Nucleus accumbens (tissue), 56 donors: Measurements from ENCODE around the gene ATP9A.

Experiments
- DNase-seq, 56 donors: peaks; one replicate each; lab custom pipeline; 2025; lab: John Stamatoyannopoulos, UW

Gene ATP9A

DNA sequence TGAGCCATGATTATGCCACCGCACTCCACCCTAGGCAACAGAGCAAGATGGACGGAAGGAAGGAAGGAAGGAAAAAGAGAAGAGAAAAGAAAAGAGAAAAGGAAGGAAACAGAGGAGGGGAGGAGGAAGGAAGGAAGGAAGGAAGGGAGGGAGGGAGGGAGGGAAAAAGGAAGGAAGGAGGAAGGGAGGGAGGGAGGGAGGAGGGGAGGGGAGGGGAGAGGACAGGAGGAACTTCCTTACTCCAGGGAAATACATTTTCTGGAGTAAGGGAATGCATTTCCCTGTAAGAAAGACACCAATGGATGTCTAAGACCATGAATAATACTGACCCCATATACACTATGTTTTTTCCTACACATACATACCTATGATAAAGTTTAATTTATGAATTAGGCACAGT lies 132.5 kb downstream of the ATP9A start:
- DNase-seq: no peak

DNA sequence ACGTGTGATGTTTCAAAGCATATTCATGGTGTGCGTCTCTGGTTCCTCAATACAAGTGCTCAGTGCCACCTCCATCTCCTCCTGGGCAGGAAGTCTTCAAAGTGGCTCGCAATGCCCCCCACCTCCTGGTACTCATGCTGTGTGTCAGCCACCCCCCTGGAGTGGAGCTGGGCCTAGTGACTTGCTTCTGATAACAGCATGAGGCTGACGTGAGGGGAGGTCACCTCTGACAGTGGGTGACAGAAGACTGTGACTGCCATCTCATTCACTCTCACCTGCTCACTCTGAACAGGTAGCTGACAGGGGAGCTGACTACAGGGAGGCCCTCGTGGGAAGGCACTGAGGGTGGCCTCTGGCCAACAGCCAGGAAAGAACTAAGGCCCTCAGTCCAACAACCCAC lies 133.3 kb downstream of the ATP9A start:
- no peak for DNase-seq

DNA sequence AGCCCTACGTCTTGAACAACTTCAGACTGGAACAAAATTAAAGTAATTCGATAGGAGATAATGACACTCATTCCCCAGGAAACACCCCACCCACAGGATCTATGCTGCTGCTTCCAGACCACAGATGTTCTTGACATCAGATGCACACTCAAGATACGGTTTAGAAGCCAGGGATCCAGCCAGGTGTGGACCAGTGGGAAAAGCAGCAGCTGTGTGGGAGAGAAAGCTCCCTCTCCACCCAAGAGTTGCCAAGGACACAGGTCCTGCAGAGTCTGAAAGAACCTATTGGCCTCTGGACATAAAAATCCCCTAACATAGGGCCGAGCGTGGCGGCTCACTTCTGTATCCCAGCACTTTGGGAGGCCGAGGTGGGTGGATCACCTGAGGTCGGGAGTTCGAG lies 133.9 kb downstream of the ATP9A start:
- DNase-seq: no peak

DNA sequence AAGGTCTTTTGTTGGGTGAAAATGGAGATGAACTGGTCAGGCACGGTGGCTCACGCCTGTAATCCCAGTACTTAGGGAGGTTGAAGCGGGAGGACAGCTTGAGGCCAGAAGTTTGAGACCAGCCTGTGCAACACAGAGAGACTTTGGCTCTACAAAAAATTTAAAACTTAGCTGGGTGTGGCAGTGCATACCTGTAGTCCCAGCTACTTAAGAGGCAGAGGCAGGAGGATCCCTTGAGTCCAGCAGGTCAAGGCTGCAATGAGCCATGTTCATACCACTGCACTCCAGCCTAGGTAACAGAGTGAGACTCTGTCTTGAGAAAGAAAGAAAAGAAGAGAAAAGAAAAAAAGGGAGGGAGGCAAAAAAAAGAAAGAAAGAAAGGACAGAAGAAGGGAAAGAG lies 134.8 kb downstream of the ATP9A start:
- DNase-seq: no peak

DNA sequence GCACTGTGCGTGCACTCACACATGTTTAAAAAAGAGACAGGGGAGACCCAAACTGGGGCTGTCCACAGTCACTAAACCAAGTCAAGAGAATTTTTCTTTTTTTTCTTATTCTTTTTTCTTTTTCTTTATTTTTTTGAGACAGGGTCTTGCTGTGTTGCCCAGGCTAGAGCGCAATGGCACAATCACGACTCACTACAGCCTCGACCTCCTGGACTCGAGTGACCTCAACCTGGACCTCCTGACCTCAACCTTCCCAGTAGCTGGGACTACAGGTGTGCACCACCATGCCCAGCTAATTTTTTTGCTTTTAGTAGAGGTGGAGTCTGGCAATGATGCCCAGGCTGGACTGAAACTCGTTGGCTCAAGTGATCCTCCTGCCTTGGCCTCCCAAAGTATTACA lies 136.2 kb downstream of the ATP9A start:
- no peak for DNase-seq

DNA sequence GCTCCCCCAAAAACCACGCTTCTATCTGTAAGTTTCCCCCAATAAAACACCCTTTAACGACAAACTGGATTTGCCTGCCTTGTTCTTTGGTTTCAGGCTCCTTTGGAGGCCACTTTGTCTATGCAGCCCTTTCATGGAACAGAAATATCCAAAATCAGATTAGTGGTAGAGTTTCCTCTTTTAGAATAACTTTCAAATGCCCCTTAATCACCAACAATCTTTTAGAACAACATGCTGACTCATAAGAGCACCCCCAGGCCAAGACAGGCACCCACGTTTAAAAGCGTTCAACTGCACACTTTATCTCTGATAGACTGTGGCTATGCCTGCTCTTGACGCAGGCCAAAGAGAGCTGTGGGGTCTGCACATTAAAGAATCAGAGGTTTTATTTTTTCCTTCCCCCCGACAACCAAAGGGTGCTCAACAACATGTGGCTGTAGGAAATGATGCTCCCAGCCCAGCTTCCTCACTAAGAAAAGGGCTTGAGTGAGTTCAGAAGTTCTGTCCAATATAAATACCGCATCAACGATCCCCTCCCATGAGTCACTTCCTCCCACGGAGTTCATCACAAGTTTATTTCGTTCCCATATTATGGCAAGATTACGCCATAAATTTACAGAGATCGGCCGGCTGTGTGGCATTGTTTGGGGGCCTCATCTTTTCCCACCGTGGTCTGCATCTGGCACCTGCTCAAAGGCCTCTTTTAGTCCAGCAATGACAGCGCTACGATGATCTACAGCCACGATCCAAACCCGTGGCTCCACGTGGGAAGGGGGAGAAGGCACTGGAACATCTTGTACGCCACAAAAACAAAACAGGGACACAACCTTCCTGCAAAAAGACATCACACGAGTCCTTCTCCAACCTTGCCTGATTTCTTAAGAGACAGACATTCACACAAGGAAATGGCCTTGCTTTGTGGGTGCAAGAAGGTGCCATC lies 136.9 kb downstream of the ATP9A start:
- peak in 1 of 56 donors; percentile 20 for DNase-seq

DNA sequence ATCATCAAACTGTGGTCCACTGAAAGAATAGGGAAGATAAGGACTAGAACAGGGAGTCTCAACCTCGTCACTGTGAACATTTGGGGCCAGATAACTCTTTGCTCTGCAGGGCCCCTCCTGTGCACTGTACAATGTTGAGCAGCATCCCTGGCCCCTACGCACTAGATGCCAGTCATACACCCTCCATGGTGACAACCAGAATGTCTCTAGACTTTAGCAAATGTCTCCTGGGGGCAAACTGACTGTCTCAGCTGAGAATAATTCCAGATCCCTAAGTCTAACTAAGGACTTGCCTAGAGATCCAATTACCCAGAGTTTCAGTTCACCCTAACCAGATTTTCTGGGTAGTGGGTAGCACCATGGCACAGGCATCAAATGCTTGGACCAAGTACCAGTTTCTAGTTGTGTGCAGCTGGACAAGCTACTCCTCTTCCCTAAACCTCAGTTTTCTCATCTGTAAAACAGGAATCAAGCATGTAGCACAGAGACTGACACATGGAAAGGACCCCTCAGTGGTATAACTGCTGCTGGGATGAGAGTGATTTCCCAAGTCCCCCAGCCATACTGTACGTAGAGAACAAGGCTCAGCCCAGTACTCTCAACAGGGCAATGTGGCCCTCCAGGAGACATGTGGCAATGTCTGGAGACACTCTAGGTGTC lies 138.7 kb downstream of the ATP9A start:
- no peak for DNase-seq

DNA sequence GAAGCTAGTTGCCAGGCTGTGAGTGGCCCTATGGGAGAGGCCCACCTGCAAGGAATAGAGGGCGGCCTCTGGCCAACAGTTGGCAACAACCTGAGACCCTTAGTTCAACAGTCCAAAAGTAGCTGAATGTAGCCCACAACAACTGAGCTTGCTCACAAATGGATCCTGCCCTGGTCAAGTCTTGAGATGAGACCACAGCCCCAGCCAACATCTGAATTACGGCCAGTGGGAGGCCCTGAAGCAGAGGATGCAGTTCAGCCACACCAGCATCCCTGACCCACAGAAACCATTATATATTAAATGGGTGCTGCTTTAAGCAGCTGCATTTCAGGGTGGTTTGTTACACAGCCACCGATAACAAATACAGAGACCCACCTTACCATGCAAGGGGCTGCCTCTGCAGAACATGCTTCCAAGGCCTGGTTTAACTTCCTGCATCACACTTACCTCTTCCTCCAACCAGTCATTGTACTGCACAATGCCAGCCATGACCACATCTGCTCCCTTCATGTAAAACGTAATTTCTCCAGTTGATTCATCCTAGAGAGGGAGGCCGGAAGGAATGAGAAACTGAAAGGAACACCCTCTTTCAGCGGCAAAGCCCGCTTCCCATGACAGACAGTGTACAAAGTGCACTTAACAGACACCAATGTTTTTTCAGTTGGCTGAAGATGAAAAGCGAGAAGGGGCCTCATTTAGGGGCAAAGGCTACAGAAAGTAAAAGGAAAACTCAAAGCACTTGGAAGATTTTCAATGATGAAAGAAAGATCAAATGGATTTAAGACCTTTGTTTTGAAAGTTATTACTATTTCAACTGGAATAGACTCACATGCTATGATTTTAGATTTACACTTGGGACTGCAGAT lies 139.4 kb downstream of the ATP9A start:
- no peak for DNase-seq

DNA sequence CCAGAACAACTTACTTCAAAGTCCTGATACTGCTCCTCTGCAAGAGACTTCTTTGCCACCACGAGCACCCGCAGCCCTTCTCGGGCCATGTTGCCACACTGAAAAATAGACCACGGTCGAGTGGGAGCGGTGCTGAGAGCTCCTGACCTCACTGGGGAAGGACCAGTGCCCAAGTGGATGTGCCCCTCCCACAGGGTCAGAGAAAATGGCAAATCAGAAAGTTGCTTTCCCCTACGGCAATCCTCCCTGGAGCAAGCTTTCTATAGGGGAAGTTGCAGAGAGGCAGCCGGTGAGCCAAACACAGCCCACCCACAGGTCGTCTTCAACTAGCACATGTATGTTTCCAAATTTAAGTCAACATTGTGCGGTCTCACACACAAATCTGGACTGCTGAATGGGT lies 140.6 kb downstream of the ATP9A start:
- DNase-seq: no peak

DNA sequence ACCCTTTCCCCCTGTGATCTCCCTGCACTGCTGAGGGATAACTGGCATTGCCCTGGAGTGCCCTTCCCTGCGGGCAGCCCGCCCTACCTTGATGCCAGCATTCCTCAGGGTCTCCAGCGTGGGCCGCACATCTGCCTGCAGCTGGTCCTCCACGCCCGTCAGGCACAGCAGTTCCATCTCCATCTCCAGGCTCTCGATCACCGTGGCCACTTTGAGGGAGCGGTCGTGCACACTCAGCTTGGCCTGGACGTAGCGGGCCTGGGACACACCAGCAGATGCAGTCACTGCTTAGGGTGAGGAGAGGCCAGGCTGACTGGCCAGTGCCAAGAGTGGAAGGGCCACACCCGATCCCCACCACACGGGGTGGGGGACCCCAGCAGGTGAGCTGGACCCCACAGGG lies 143.1 kb downstream of the ATP9A start:
- DNase-seq: no peak

DNA sequence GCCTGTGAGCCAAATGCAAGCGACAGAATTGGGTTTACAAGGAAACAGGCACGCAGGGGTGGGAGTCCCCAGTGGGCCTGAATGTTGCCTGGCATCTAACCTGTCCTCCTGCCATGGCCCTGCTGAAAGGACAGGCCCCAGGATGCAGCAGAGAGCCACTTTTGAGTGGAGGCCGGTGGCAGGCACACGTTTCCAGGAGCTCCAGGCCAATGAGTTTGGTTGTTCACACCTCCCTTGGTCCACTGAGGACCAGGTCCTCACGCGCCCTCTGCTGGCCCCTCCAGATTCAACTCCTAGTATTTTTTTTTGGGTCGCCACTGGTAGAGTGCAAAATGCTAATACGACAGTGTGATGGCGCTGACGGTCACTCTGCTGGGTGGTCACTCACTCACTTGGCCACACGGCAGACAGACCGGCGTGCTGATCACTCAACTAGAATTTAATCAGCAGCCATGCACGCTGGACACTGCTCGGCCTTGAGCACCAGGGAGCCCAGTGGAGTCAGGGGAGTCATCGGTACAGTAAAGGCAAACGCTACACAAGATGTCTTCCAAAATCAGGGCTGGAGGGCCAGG lies 143.9 kb downstream of the ATP9A start:
- DNase-seq: peak in 20 of 56 donors; percentile 2 to 55 (median 17)

DNA sequence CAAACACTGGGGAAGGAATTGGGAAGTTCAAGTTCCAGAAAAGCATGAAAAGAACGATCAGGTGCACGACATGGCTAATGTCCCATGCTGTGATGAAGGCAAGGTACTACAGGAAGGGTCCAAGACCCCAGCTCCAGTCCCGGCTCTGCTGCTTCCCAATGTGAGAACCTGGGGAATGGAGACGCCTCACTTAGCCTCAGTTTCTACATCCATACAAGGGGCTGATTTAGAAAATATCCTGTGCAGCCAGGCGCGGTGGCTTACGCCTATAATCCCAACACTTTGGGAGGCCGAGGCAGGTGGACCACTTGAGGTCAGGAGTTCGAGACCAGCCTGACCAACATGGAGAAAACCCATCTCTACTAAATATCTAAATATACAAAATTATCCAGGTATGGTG lies 144.9 kb downstream of the ATP9A start:
- DNase-seq: no peak

DNA sequence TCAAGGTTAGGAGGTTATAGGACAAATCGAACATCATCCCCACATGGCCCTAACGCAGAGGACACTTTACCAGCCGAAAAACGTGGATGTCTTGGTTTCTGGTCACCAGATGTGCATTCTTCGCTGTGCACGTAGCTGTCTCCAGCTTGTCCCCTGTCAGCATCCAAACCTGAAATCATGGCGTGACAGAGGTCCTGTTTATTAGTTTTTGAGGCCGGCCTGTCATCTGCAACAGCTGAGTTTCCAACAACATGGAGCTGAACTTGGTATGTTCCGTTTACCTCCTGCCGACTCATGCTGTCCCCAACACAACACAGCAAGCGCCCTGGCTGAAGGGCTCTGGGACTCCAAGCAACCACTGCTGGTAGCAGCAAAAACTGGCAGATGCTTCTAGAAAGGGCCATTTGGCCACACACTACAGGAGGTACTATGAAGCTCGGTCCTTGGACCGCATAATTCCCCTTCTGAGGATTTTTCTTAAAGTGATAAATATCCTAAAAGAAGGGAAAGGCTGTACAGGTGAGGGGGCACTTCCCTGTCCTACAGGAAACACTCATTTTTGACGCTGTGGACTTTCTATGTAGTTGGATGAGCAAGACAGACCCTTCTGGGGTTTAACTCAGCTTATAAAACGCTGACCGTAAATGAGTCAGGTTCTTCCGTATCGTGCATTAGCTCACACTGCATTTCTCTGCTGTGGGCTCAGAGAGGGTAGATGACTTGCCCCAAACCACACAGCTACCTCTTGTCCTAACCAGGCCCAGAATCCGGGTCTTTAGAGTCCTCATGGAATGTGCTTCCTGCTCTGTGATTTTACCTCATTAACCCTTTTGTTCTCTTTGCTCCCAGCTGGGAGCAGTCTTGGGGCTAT lies 146.0 kb downstream of the ATP9A start:
- no peak for DNase-seq

DNA sequence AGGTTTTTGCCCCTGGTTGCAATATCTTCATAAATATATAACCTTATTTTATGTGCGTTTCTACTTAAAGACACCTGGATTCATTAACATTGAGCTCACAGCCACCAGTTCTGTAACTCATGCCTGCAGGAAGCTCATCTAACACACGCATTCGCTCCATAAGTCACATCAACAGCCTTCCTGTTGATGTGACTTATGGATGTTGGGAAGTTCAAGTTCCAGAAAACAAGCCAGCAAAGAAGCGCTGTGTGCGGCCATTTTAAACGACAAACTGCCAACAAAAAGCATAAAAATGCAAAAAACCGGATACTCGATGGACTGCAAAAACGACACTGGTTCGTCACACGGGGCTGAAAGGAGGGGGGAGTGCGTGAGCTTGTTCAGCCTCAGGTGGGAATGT lies 147.8 kb downstream of the ATP9A start:
- DNase-seq: no peak

DNA sequence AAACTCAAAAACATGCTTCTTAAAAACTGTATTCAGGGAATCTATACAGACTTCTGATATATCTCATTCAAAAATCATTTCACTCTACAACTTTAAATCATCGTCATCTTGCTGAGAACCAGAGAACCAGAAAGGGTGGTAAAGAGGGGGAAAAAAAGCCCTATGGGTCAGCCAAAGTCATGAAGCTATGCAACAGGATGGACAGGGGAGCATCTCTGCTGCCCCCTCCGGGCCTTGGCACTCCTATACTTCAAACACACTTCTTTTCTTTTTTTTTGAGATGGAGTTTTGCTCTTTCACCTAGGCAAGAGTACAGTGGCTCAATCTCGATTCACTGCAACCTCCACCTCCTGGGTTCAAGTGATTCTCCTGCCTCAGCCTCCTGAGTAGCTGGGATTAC lies 152.1 kb downstream of the ATP9A start:
- DNase-seq: no peak

DNA sequence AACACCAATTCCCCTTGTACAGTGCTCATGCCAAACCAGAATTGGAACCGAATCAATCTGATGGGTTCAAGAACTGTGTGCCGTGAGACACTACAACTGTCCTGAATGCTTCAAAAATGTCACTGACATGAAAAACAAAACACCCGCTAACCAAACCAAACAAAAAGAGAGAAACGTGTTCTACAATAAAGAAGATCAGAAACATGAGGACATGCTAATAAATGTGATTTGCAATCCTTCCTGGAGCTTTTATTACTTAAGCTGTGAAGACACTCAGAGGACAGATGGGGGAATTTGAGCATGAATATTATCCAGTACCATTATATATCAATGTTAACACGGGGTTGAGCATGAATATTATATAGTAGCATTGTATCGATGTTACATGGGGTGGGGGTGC lies 153.5 kb downstream of the ATP9A start:
- DNase-seq: no peak

DNA sequence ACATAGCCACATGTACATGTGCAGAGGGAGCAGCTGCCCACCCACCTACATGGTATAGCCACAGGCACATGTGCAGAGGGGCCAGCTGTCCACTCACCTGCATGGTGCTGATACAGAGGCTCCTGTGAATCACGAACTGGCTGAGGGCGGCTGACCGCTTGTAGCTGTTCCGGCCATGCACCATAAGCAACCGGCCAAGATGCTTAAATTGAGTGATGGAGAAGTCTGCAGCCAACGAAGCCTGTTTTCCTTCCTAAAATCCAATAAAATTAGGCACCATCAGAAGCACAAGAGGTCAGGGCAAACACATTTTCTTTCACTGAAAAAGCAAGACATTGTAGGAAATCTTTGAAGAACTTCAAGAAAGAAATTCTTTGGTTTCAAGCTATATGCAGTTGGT lies 154.6 kb downstream of the ATP9A start:
- DNase-seq: no peak

DNA sequence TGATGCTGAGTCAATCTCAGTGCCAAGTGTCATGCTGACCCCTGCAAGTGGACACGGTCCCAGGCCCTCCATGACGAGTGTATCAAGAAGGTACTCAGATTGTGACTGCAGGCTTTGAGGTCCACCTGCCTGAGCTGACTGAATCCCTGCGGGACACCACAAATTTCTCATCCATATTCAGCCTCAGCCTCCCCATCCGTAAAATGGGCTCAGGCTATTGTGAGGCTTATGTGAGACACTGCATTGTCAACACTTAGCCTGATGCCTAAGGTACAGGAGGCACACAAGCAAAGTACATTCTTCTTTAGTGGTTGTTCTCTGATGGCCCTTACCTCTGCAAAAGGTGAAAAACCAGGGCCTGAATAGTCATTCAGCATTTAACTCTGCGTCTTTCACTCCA lies 155.3 kb downstream of the ATP9A start:
- DNase-seq: no peak

DNA sequence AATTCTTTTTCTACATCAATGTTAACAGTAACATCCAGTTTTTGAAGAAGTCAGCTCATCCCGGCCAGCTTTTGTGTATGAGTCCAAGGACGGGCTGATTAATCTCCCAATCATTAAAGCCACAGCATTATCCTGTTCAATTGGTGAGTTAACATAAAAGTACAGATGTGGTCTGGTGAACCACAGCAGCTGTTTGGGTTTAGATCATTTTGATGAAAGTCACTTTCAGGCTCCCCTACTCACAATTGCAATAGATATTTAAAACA lies 156.6 kb downstream of the ATP9A start:
- DNase-seq: no peak
